Measurements from ENCODE around the gene YY1. TPM values are rescaled to one million over a fixed set of nuclear protein-coding genes. Genes with fewer than 3 reads are reported as not detected.

YY1 gene
- total RNA-seq, 1 donor from 2014 or later = 87.5 TPM

- Histone ChIP-seq H3K4me2 (ENCODE audit: low read length) (no peak overlapping the region), H4K20me1 (ENCODE audit: insufficient read depth, low read length) (peaks cover 18% of the 10 kb centered on the region), H3K9ac (ENCODE audit: low read length) (no peak overlapping the region), H3K9me3 (ENCODE audit: insufficient read depth, low read depth, low read length) (no peaks in the 10 kb centered on the region), H3K27ac (ENCODE audit: low read depth, low read length) (no peak overlapping the region), H3K4me1 (ENCODE audit: insufficient read depth, low read length) (peaks cover 23% of the 10 kb centered on the region), H3K36me3 (ENCODE audit: insufficient read depth, low read length) (no peaks in the 10 kb centered on the region), H3K27me3 (ENCODE audit: insufficient read depth, low read length) (no peaks in the 10 kb centered on the region), H3K4me3 (ENCODE audit: insufficient read depth, low read depth, low read length) (no peak overlapping the region), H3K79me2 (ENCODE audit: insufficient read depth, low read length) (peaks cover 16% of the 10 kb centered on the region), H2AFZ (ENCODE audit: low read depth, low read length) (no peak overlapping the region)
- H3K9me3 Mint-ChIP-seq (ENCODE audit: unreplicated experiment) = no peaks in the 10 kb centered on the region
- peak overlapping the region; percentile 36 for H3K27ac Mint-ChIP-seq (ENCODE audit: unreplicated experiment)
- TF ChIP-seq EZH2 (IDR thresholded peaks at IDR 0.05; ENCODE audit: insufficient read depth, low read length) = no peak
- TF ChIP-seq CTCF (IDR thresholded peaks at IDR 0.05; ENCODE audit: insufficient read depth, low read depth, low read length) = no peak
- no peaks in the 10 kb centered on the region for H3K36me3 Mint-ChIP-seq (ENCODE audit: low read depth, unreplicated experiment)
- H3K4me3 Mint-ChIP-seq (ENCODE audit: unreplicated experiment) = no peak overlapping the region
- H3K27me3 Mint-ChIP-seq (ENCODE audit: low read depth, unreplicated experiment) = no peaks in the 10 kb centered on the region
- DNase-seq (ENCODE audit: low read depth) = no peak
- FAIRE-seq = no peak
- no peaks in the 10 kb centered on the region for H3K4me1 Mint-ChIP-seq (ENCODE audit: low read depth, unreplicated experiment)
Observed at GRCh38 chr14:100219126-100219785, 19.7 kb upstream of the YY1 start.

GRCh38 chr14:100221533-100222223, 17.3 kb upstream of the YY1 start:
- H3K9me3 ChIP-seq (ENCODE audit: insufficient read depth, low read depth, low read length) = no peaks in the 10 kb centered on the region
- H3K9ac ChIP-seq (ENCODE audit: low read length) = peak overlapping the region; percentile 79
- no peak overlapping the region for H3K27ac Mint-ChIP-seq (ENCODE audit: unreplicated experiment)
- H4K20me1 ChIP-seq (ENCODE audit: insufficient read depth, low read length) = peaks cover 18% of the 10 kb centered on the region
- DNase-seq (ENCODE audit: low read depth) = peak; percentile 55
- TF ChIP-seq CTCF (IDR thresholded peaks at IDR 0.05; ENCODE audit: insufficient read depth, low read depth, low read length) (no peak), EZH2 (IDR thresholded peaks at IDR 0.05; ENCODE audit: insufficient read depth, low read length) (no peak)
- no peak overlapping the region for H3K4me3 Mint-ChIP-seq (ENCODE audit: unreplicated experiment)
- peaks cover 23% of the 10 kb centered on the region for H3K4me1 ChIP-seq (ENCODE audit: insufficient read depth, low read length)
- no peak for FAIRE-seq
- H3K9me3 Mint-ChIP-seq (ENCODE audit: unreplicated experiment) = no peaks in the 10 kb centered on the region
- no peaks in the 10 kb centered on the region for H3K36me3 ChIP-seq (ENCODE audit: insufficient read depth, low read length)
- H3K36me3 Mint-ChIP-seq (ENCODE audit: low read depth, unreplicated experiment) = peaks cover 3% of the 10 kb centered on the region
- peak overlapping the region; percentile 67 for H3K4me3 ChIP-seq (ENCODE audit: insufficient read depth, low read depth, low read length)
- no peaks in the 10 kb centered on the region for H3K27me3 Mint-ChIP-seq (ENCODE audit: low read depth, unreplicated experiment)
- peaks cover 21% of the 10 kb centered on the region for H3K79me2 ChIP-seq (ENCODE audit: insufficient read depth, low read length)
- H2AFZ ChIP-seq (ENCODE audit: low read depth, low read length) = peak overlapping the region; percentile 93
- peak overlapping the region; percentile 98 for H3K4me2 ChIP-seq (ENCODE audit: low read length)
- H3K27me3 ChIP-seq (ENCODE audit: insufficient read depth, low read length) = no peaks in the 10 kb centered on the region
- H3K27ac ChIP-seq (ENCODE audit: low read depth, low read length) = peak overlapping the region; percentile 21
- H3K4me1 Mint-ChIP-seq (ENCODE audit: low read depth, unreplicated experiment) = peaks cover 6% of the 10 kb centered on the region

Measured in astrocyte (in vitro differentiated cells and primary cell).